ENCODE results near the gene RUNX1.

RUNX1 gene

GRCh38 chr21:34844924-34845238 is 204.2 kb downstream of the RUNX1 start:
- no peak for DNase-seq

- DNase-seq: peak; percentile 68 to 87
Measured at GRCh38 chr21:34844013-34844923, 204.8 kb downstream of the RUNX1 start.

DNA sequence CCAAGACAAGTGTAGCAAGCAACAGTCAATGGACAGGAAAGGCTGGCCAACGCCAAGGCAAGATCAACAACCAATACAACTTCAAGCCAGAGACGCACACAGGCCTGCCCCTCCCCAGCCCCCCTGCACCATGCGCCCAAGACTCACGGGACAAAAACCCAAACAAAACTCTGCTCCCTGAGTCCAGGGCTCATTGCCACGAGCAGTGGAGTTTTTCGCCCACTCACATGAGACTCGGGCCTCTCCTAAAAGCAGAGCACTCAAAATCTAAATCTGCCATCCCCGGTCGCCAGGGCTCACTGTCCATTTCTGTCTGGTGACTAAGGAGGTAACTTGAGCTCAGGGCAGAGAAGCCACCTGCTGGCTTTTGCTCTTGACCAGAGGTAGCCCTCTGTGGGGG is 205.5 kb downstream of the RUNX1 start:
- no peak for DNase-seq

DNA sequence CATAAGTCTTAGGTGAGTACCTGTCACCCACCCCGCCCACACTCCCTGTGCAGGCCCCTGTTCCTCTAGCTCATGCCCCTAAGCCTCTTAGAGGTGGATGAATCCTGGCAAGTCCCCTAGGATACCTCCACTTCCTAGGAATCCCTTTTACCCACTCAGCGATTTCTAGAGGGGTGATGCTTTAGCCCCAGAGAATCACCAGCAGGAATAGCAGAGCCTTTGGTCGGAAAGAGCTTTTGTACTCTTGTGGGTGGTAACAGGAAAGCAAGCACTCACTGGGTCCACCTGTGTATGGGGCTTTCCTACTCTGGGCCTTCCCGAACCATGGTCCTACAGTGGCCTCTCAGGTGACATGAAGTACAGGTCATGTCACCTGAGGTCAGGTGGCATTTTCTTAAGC is 207.9 kb downstream of the RUNX1 start:
- no peak for DNase-seq

- no peak for DNase-seq
Measured at GRCh38 chr21:34840693-34841092, 208.4 kb downstream of the RUNX1 start.

GRCh38 chr21:34838956-34839820 is 209.9 kb downstream of the RUNX1 start:
- peak; percentile 58 to 83 for DNase-seq

DNA sequence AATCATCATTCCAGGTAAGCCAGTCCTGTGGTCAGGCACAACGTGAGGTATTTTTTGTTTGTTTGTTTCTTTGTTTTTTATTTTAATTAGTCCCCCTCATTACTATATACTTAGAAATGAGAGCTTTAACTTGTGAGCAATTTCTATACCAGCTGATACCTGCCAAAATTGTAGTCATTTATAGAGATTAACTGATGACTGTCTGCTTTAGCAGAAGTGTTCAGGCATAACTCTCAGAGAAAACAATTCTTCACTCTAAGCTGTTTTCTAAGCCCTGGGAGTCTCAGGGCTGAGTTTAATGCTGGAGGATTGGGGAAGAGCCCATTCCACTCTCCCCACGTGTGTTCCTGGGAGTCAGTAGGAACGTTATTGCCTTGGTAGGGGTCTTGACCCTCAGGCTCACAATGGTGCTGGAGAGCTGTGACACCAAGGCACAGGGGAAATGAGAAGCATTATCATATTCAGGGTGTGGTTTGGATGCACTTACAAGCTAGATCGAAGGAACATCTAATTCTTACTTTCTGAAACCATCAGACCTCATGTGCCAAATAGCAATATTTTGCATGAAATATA is 212.1 kb downstream of the RUNX1 start:
- DNase-seq: peak in 1 of 2 donors; percentile 52

DNA sequence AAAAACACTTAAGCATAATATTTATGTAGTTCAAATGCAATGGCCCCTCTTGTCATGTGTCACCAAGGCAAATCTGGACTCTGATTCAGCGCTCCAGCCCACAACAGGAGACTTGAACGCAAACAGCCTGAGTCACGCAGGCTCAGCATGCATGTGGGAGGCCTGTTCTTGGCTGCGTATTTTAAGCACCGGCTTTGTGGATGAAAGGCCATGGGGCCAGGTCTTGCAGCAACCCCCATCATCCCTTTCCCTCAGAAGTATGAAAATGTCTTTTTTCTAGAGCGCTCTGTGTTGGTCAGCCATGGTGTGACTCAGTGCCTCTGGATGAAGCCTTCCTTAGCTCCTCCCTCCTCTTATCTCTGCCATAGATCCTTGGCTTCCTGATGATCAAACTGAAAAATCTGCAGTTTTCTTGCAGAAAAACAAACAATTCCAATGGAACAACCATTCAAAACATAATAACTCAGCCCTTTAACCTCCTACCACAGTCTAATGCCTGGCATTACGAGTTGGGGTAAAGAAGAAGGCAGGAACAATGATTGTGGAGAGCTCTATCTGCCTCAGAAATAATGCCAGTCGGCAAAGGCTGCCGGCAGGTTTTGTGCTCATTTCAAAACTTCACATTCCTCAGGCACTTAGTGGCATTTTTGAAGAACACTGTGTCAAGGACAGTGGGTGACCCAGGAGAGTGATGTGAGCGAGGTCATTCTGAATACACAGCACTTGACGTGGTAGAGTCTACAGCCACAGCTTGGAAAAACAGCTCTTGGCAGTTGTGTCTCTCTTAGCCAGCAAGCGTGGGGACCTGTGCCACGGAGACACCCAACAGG is 212.8 kb downstream of the RUNX1 start:
- peak; percentile 95 to 100 for DNase-seq

DNA sequence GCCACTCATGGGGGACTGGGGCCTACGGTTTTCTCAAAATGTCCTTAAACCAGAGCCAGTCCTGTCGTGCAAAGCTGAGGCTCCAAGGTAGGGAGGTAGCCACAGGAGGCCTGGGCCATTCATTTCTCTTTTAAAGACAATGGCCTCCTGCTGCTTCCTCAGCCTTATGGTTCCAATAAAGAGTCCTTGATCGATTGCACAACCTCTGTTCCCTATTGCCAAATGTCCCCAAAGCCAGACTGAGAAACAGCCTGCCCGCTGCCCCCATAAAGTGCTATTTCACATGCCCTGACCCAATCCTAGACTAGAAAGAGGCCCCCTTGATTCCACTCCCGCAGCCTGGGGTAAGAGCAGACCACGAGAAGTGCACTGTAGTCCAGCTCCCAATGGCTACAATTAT is 213.6 kb downstream of the RUNX1 start:
- peak; percentile 92 to 95 for DNase-seq

GRCh38 chr21:34834852-34835501 is 214.1 kb downstream of the RUNX1 start:
- DNase-seq: no peak

DNA sequence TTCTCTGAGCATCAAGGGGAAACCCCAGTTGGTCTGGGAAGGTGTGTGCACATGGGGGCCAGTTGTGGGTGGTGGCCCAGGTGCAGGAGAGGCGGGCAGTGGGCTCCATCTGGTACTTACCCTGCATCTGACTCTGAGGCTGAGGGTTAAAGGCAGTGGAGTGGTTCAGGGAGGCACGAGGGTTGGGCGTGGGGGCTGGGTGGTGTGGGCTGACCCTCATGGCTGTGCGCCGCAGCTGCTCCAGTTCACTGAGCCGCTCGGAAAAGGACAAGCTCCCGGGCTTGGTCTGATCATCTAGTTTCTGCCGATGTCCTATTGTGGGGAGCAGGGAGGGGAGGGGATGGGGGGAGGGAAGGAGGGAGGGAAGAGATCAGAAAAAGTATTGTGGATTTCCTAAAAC is 214.8 kb downstream of the RUNX1 start:
- DNase-seq: no peak

GRCh38 chr21:34833465-34833864 is 215.6 kb downstream of the RUNX1 start:
- DNase-seq: no peak

DNA sequence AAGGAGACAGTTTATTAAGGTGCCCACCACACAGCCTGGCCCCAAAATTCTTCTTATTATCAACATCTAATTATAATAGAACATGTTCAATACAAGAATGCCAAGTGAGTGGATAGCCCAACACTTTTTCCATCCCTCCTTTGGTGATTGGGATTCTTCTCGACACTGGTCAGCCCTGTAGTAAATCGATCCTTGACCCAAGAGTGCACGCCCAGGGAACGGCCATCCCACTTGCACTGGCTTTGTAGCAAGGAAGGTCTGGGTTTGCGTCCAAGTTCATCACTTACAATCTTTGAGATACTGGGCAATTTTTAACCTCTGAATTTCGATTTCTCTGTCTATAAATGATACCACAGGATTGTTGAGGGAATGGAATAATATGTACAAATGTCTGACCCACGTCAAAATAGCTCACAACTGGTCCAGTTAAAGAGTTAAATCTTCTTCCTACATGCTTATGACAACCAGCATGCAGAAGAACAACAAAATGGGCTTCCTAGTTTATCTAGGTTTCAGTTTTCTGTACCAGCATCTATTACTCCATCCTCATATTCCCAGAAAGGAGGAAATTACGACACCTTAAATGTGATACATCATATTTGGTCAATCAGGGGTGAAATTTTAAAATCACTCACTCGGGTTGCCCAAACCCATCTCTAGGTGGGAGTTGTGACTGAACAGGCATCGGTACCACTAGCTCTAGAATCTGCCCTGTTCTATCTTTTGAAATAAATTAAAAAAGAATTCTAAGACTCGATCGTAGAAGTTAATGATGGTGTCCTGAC is 218.5 kb downstream of the RUNX1 start:
- DNase-seq: peak; percentile 86 to 95

DNA sequence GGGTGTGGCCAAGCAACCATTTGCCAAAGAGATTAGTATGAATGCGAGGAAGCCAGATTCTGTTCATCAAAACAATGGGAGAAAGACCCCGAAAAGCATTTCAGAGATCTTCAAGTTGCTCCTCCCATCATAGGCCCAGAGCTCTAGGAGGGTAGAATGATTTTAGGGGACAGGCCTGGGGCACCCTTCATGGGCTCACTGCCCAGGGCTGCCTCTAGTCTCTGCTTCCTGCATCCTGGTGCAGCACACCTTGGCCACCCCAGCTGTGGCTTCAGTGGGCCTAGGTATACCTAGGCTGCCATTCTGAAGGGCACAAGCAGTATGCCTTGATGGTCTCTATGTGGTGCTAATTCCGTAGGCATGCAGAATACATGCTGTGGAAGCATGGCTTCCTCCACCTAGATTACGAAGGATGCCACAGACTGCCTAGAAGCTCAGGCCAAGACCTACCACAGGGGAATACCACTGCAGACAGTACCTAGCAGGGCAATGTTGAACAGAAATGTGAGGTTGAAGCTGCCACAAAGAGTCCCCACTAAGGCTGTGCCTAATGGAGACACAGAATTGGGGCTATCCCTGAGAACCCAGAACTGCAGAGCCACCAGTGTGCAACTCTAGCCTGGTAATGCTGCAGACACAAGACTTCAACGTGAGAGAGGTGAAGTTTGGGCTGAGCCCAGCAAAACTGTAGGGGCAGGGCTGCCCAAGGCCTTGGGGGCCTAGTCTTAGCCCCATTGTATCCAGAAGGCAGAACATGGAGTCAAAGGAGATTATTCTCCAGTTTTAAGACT is 221.5 kb downstream of the RUNX1 start:
- no peak for DNase-seq

DNA sequence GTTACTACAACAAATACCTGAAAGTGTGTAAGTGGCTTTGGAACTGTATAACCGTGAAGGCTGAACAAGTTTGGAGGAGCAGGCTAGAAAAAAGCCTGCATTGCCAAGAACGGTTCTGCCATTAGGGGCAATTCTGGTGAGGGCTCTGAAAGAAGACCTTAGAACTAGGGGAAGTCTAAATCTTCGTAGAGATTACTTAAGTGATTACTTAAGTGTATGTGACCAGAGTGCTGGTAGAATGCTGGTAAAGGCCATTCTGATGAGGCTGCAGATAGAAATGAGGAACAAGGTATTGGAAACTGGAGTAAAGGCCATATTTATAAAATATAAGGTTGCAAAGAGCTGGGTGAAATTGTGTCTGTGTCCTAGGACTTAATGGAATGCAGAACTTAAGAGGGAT is 222.3 kb downstream of the RUNX1 start:
- DNase-seq: peak; percentile 86 to 93

DNA sequence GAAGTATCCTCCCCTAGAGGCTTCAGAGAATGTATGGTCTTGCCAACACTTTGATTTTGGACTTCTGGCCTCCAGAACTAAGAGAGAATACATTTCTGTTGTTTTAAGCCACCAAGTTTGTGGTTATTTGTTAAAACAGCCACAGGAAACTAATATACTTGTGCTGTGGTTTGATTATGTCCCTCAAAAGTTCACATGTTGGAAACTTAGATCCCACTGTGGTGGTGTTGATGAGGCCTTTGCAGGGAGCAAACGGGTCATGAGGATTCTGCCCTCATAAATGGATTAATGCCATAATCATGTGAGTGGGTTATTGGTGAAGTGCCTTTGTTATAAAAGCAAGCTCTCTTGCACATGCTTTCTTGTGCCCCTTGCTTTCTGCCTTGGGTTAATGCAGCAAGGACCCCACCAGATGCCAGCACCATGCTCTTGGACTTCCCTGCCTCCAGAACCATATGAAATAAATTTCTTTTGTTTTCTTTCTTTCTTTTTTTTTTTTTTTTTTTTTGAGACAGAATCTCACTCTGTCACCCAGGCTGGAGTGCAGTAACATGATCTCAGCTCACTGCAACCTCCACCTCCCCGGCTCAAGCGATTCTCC is 223.1 kb downstream of the RUNX1 start:
- no peak for DNase-seq

DNA sequence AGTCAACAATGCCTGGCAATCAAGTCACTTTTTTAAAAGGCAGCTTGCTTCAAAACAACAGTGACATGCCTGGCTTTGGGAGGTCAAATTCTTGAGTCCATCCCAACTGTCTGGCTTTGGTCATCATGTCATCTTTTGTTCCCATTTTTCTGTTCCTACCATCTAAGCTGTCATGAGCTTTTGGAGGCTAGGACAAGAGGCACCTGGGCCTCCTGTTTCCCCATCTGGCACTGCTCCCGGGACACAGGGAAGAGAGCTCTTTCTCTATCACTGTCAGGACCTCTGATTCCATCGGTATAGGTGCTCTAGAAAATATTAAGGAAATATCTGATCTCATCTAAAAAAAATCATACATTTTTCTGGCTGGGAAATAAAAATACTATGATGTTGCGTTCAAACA is 224.0 kb downstream of the RUNX1 start:
- DNase-seq: no peak

DNA sequence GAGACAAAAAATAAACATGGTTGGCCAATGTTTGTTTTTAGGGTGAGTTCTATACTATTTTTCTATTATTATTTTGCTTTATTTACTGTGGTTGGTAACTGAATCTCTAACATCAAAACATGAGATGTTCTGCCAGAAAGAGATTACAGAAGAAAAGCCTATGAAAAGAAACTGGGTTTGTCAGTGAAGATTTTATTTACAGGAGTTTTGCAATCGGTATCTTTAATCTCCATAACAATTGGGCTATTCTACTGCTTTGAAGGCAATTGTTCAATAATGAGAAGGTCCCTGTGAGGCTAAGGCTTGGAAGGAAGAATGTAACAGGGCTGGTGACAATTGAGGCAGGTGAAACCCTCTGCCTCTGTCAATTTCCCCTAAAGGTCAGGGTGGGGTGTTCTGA is 224.8 kb downstream of the RUNX1 start:
- no peak for DNase-seq

DNA sequence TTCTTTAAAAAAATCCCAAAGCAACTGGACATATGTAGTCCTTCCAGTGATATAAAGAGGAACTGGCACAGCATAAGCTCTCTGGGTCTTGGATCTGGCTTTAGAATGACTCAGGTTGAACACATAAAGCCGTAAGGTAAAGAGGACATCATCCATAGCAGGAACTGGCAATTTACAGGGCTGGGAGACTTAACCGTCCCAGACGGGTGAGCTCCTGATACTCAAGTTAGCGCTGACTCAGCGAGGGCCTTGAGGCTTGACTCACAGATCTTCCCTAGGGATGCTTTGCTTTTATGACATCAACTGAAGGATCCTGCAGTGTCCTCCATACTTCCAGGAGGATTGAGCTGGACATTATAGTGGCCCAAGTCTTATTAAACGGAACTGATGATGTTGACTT is 226.2 kb downstream of the RUNX1 start:
- peak in 1 of 2 donors; percentile 31 for DNase-seq

- DNase-seq: no peak
Measured at GRCh38 chr21:34822168-34822567, 226.9 kb downstream of the RUNX1 start.
